Hippocampal formation (tissue), 2 donors: Measurements from ENCODE around the gene RSRC1.

Experiments
- DNase-seq, 2 donors: peaks; one replicate each; lab custom pipeline; 2025; lab: John Stamatoyannopoulos, UW

The RSRC1 gene

DNA sequence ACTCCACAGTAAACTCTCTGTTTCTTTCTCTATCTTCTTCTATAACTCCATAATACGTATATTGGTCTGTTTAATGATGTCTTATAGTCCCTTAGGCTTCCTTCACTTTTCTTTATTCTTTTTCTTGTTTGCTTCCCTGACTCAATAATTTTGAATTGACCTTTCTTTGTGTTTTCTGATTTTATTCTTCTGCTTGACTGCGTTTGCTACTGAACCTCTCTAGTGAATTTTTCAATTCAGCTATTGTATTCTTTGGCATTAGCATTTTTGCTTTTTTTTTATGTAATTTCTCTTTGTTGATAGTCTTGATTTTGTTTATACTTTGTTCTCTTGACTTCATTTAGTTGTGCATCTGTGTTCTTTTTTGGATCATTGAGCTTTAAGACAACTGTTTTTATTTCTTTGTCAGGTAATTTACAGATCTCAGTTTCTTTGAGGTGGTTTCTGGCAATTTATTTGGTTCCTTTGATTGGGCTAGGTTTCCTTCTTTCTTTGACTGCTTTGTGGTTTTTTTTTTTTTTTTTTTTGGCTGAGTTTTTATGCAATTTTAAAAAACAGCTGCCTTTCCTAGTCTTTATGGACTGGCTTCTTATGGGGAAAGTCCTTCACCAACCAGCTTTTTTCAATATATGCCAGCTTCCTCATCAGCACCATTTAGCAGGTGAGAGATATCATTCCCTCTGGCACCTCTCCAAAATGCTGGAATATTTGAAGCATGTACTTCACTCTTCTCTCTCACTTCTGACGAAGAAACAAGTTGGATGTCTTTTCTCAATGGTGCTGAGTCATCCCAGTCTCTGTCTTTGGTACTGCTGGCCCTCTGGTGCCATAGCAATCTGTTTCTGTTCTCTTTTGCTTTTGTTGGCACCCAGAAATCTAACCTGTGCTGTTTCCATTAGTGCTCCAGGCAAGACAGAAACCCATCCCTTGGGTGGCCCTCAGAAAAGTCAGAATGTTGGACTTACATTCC is 17.6 kb downstream of the RSRC1 start:
- no peak for DNase-seq

DNA sequence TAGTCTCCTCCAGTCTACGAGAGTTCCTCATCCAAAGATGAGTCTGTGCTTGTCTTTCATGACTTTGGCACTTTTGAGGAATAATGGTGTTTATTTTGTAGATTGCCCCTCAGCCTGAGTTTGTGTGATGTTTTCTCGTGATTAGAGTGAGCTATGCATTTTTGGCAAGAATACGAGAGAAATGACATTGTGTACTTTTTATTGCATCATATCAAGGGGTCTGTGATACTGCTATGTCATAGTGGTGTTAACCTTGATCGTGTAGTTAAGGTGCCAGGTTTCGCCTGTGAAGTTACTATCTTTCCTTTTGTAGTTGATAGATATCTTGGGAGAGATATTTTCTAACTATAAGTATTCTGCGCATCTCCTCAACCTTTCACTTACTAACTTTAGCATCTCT is 18.9 kb downstream of the RSRC1 start:
- DNase-seq, result no peak

DNA sequence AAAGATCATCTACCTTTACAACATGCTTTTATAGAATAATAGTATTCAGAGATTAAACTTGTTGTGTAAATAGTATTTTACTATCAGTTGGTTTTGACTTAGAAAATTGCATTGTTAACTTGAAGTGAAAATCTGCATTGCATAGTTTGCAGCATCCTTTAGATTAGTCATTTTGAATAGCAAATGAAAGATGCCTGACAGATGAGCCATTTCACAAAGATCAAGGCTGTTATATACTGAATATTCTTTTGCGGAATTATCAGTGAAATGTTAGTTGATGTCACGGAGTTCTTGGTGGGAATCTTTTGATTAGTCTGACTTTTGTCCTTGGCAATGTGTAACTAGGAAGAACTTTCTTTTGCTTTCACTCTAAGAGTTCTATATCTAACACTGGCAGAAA is 24.5 kb downstream of the RSRC1 start:
- DNase-seq, result no peak

DNA sequence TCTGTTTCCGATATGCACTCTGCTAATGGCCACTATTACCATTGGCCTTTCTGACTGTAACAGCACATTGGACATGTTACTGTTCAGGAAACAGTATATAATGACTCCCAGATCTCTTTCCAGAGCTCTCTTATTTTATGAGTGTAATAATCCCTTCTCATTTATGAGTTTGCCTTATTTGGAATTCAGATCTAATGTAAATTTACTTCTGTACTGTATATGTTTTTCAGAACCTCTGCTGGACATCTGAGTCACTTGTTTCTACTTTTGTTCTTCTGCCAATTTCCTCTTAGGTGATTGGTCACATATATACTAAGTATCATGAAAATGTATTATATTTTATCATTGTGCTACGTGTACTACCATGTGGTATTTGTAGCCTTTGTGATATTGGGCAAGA is 30.5 kb downstream of the RSRC1 start:
- no peak for DNase-seq

DNA sequence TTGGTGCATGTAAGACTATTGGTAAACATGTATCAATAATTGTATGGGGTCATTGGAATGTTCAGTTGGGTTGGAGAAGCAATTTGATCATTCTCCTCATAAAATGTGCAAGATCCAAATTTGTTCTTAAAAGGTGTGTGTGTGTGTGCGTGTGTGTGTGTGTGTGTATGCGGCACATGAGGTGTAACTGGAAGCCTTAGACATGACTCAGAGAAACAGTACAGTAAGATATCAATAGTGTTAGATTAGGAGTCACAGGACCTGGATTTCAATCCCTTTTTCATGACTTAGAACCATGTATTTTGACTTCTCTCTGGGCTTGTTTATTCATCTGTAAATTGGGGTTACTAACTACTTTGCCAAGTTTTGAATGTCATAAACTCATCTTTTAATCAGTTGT is 38.3 kb downstream of the RSRC1 start:
- DNase-seq, result no peak

DNA sequence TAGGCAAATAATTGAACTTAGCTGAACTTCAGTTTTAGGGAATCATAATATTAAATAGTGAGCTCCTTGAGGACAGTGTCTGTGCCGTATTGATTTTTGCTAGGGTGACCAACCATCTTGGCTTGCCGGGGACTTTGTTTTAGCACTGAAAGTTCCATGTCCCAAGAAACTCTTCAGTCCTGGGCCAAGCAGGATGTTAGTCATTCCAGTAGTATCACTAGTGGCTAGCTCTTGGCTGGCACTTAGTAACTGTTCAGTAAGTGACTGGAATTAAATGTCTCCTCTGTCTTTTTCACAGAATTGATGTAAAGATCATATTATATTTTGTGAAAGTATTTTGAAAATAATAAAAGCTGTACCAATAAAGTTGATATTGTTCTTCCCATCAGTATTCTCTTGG is 42.3 kb downstream of the RSRC1 start:
- no peak for DNase-seq

DNA sequence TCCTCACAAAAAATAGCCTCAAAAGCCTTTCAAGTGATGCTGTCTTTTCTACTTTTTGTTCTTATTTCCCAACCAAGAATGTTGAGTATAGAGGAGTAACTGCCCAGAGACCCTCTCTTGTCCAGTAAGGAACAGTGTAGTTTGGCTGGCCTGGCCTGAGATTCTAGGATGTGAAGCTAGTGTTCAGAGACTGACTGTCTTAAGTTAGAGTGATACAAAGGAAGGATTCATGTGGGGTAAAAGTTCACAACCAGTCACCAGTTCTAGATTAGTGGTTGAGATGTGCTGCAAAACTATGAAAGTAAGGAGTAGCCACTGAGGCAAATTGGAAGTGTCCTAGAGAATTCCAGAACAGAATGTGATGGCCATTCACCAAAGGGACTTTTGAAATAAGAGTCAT is 49.1 kb downstream of the RSRC1 start:
- DNase-seq, result no peak

DNA sequence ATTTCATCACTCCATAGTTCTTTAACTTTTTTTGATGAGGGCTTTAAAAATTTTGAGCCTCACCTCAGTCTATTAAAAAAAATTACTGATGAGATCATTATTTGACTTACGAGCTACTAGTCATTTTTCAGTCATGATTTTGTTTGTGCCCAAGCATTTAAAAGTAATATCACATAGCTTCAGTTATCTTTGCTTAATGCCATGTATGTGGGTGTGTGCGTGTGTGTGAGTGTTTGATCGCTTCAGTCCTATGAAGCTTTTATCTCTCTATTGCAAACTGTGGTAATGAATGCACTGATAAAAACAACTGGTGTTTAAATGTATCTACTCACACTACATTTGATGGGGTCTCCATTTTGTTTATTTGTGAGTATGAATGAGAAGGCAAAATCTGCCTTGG is 49.8 kb downstream of the RSRC1 start:
- no peak for DNase-seq

DNA sequence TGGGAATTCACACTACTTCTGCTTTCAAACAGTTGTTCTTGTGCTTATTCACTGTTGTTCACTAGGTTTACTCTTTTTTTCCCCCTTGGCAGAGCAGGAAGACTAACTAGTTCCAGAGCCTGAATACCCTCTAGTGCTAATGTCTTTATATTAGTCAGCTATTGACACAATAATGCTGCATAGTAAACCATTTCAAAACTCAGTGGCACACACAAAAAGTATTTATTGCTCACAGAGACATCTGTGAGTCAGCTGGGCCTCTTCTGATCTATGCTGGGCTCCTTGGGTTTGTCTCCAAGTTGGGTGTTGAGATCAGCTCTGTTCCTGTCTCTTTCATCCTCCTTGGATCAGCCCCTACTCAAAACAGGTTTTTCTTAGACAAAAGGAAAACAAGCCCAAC is 51.1 kb downstream of the RSRC1 start:
- DNase-seq, result no peak

DNA sequence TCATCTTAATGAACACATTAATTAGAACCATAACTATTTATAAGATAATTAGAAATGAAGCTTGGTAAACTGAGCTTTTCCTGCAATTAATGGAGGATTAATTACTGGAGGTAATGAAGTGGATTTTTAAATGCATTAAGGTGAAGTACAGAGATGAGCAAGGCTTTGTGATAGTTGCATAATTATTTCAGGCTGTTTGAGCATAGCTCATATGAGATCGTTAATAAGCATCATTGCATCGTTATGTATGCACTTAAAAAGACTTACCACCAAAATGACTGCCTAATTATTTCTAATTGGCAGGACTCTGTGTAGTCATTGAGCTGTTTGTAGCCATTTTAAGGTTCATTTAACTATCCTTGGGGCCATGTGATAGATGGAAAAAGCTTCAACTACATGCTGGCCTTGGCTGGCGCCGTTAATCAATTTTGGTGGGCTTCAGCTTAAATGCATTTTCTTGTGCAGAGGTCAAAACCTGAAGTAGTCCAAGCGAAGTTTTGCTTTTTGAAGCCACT is 55.3 kb downstream of the RSRC1 start:
- no peak for DNase-seq

DNA sequence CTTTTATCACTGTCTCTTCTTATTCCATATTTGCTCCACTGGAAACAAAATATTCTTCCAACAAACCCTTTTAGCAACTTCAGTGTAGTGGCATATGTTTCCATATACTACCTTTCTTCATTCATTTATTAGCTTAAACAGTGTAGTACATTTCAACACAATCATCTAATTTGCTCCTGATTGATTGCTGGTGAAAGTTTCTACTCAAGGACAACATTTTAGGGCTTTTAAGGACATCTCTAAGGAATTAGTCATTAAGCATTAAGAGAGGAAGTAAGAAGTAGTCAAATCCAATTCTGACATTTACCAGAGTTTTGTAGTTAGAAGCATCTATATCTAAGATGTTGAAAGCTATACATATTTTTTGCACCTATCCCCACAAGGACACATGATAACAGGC is 55.8 kb downstream of the RSRC1 start:
- no peak for DNase-seq

DNA sequence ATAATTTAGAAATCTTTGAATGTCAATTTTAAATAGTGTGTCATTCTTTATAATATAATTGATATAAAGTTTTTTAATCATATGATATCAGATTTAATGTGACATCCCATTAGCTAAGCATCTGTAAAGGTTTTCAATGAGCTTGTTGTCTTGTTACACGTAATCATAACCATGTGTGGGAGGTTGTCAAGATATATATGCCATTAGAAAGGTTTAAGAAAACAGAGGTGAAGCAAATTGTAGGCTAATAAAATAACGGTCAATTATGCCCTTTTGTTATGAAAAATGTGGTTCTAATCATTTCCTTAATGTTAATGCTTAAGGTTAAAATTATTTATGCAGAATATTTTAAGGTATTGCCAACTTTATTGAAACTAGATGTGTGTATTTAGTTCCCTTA is 56.3 kb downstream of the RSRC1 start:
- DNase-seq, result no peak

DNA sequence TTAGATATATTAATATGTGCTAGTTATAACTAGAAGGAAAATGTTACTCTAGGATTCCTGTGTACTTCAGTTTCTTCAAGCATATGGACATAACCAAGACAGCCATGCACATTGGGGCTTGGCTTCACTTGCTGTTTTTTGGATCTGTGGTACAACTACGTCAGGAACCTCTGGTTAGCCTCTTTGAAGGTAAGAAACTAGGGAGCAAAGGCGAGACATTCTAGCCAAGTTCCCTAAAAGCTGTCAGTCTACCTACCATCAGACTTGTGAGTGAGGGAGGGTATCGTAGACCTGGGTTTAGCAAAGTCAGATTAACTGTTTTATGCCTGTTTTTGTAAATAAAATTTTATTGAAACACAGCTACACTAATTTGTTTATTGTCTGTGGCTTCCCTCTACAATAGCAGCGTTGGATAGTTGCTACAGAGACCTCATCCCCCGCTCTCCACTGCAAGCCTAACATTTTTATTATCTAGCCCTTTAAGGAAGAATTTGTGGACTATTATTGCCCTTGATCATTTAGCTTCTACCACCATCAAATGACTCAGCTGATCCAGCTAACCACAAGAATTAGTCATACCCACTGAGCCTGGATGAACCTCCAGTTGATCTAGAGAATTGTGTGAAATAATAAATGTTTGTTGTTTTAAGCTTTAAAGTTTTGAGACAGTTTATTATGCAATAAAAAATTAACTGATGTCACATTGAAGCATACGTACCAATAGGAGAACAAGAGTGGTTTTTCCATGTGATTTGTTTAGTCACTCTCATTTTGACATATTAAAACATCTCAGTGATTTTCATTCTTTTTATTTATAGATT is 58.1 kb downstream of the RSRC1 start:
- no peak for DNase-seq

DNA sequence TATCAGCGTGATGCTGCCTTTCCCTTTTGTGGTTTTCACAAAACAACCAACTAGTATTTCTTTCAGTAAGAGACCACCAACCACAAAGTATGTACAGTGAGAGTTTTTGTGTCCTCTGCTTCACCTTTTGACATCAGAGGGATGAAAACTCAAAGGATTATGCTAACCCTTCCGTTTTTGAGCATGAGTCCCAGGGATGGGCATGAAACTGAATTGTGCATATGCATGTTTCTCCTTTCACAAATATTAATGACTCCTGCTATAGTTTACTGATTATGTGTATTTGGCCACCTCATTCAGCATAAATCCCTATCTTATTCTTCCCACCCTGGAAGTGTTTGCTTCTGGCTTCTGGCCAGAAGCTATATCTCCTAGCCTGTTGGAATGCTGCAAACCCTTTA is 59.2 kb downstream of the RSRC1 start:
- no peak for DNase-seq

DNA sequence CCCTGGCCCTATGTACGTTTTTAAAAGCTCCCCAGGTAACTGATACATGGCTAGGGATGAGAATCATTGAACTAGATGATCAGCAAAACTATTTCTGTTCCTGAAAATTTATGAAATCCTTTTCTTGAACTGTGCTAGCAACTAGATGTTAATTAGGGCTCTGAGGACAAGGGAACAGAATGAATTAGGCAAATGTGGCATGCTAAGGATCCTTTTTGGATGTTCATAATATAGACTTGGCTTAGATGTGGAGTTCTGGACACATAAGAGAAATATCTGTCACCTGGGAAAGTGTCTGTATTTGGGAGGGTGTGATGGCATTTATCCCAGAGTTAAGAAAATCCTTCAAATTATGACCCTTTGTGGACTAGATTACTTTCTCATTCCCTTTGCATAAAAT is 71.2 kb downstream of the RSRC1 start:
- no peak for DNase-seq

DNA sequence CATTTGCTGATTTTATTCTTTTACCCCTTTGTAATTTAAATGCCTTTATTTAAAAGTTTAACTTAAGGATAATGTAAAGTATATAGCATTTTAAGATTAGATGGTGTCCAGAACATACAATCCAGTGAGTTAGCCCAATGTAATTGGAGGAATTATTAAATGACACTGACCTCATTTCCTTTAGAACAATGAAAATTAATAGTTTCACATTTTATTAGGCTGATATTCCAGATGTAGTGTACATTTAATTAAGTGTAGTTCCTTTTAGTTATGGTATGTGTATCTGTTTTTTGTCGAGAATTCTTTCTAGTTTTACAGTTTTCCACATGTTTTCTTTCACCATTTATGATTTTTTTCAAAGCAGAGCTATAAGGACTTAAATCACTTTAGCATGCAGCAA is 75.8 kb downstream of the RSRC1 start:
- DNase-seq, result no peak

DNA sequence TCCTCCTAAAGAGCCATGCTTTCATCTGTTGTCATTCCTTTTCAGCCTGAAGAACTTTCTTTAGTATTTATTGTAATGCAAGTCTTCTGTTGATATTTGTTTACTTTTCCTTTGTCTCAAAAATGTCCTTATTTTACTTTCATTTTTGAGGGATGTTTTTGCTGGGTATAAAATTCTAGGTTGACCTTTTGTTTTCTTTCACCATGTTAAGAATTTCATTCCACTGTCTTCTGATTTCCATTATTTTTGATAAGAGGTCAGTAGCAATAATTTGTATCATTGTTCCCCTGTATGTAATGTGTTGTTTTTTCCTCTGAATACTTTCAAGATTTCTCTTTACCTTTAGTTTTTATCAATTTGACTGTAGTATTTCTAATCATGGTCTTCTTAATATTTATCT is 91.1 kb downstream of the RSRC1 start:
- DNase-seq, result no peak

DNA sequence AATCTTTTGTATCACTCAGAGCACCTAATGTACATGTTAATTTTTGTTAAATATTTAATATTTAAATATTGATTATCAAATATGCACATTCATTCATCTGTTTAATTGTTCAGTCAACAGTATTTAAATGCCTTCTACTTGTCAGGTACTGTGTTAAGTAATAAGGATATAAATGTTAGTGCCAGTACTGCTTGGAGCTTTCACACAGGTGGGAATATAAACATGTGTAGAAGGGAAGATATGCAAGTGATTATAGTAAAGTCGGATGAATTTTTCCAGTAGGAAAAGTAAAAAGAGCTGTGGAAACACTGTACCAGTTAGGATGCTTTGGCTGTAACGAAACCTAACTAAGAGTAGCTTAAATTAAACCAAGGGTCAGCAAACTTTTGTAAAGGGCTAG is 95.4 kb downstream of the RSRC1 start:
- no peak for DNase-seq

DNA sequence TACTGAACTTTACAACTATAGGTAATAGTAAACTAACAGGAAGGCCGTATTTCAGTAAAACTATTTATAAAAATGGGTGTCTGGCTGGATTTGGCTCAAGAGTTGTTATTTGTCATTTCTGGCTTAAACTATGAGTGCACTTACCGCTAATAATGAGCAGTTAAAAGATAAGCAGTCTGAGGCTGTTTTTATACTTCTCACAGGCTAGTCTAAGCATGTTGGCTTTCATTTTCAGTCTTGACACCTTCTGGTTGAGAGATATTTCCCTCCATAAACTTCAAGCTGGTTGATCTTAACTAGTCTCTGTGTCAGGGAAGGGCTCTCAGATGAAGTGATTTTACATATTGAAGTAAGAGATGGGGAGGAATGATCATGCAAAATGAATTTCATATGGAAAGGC is 96.1 kb downstream of the RSRC1 start:
- DNase-seq, result no peak

DNA sequence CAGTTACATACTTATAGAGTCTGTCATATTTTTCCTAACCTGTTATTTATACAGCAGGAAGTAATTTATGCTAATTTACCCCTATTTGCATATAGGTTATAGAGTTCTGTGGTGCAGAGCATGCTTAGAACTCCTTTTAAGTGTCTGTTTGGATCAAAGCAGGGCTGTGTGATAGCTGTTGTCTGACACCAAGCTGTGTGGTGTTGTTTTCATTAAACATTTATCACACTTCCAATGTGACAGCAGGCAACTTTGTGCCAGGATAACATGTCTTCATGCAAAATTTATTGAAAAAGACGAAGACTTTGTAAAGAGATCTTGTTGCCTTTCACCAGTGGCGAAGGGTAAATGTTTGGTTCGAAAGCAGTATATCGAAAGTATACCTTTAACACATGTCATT is 100.2 kb downstream of the RSRC1 start:
- no peak for DNase-seq

DNA sequence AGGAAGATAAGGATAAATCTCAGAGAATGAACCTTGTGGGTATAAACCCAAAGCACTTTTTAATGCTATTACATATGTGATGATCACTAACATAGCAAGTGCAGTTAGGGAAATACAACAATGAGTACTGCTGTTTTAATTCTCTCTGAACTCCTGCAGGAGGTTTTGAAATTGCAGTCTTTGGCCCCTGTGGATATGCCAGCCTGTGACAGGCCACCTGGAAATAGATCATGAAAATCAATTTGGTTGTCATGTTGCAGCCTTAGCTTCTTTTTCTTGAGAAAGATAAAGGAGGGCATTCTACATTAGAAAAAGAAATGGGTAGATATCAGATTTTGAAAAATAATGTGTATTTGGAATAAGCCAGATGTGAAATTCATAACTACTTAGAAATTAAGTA is 103.6 kb downstream of the RSRC1 start:
- no peak for DNase-seq

DNA sequence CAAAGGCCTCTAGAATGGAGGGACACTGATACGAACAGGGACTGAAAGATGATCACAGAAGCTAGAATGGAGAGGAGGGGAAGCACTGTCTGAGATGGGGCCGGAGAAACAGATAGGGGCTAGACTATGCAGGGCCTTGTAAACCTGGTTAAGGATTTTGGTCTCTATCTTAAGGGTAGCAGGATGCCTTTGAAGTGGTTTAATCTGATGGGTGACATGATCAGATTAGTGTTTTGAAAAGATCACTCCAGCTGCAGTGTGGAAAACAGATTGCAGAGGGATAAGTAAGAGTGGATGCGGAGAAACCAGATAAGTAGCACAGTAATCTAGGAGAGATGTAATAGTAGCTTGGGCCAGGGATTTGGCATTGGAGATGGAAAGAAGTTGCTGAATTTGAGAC is 108.1 kb downstream of the RSRC1 start:
- DNase-seq, result no peak

DNA sequence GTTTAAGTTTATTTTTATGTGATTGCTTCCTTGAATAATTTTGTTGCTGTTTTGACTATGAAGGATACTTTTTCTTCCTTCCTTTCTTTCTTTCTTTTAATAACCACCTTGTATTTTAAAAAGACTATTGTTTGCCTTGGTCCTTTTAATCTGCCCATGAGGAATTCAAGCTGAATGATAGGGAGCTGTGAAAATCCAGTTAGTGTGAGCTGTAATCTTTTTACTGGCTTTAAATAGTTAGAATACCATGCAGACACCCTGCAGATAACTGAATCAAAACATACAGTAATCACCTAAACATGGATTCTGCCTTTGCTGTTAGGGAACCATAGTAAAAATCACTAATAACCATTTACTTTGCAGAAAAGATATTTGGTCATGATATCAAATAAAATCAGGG is 110.7 kb downstream of the RSRC1 start:
- DNase-seq, result no peak
